GM19372 (cell line): ENCODE measurements around the gene CHD2.

ENCODE experiments used
- ATAC-seq: cut with Tn5 transposase; IDR thresholded peaks from one replicate; pipeline ENCODE4 v1.9.1; 2021; ENCODE audit warnings: mild to moderate bottlenecking, low read depth, moderate library complexity; ENCODE audit not compliant: unreplicated experiment

Gene CHD2

GRCh38 chr15:92924216-92924615, 24.1 kb downstream of the CHD2 start:
- no peak for ATAC-seq

- no peak for ATAC-seq
Measured at GRCh38 chr15:92925454-92925853, 25.3 kb downstream of the CHD2 start.

GRCh38 chr15:92928225-92928750, 28.2 kb downstream of the CHD2 start:
- no peak for ATAC-seq

GRCh38 chr15:92929002-92929401, 28.9 kb downstream of the CHD2 start:
- ATAC-seq: no peak

- no peak for ATAC-seq
Measured at GRCh38 chr15:92930054-92930621, 30.0 kb downstream of the CHD2 start.

- no peak for ATAC-seq
Measured at GRCh38 chr15:92930776-92931175, 30.7 kb downstream of the CHD2 start.

GRCh38 chr15:92932946-92933649, 33.0 kb downstream of the CHD2 start:
- no peak for ATAC-seq

- no peak for ATAC-seq
Measured at GRCh38 chr15:92933831-92934230, 33.7 kb downstream of the CHD2 start.

- ATAC-seq: no peak
Measured at GRCh38 chr15:92934716-92935115, 34.6 kb downstream of the CHD2 start.

- no peak for ATAC-seq
Measured at GRCh38 chr15:92936138-92936537, 36.0 kb downstream of the CHD2 start.

- no peak for ATAC-seq
Measured at GRCh38 chr15:92936693-92937092, 36.6 kb downstream of the CHD2 start.

GRCh38 chr15:92937901-92938300, 37.8 kb downstream of the CHD2 start:
- no peak for ATAC-seq

- no peak for ATAC-seq
Measured at GRCh38 chr15:92938387-92938786, 38.3 kb downstream of the CHD2 start.

- no peak for ATAC-seq
Measured at GRCh38 chr15:92941668-92942067, 41.5 kb downstream of the CHD2 start.

- ATAC-seq: no peak
Measured at GRCh38 chr15:92942706-92943105, 42.6 kb downstream of the CHD2 start.

GRCh38 chr15:92943581-92943980, 43.5 kb downstream of the CHD2 start:
- ATAC-seq: no peak

GRCh38 chr15:92944946-92945521, 44.9 kb downstream of the CHD2 start:
- no peak for ATAC-seq

GRCh38 chr15:92947071-92947730, 47.1 kb downstream of the CHD2 start:
- ATAC-seq: no peak

- no peak for ATAC-seq
Measured at GRCh38 chr15:92949604-92950249, 49.6 kb downstream of the CHD2 start.

- ATAC-seq: no peak
Measured at GRCh38 chr15:92951800-92952457, 51.8 kb downstream of the CHD2 start.
